AG09309 (cell line): ENCODE measurements around the gene NFAT5.
"Not testable (repeated sequence)": the region's sequence is repeated elsewhere in the genome, so short reads cannot be mapped to it uniquely, and the experiment has no call there.

Source experiments
- DNase-seq: peaks from one replicate; pipeline ENCODE4 v3.0.0-alpha.2; 2010; ENCODE audit warnings: low read depth
- H3K4me3 ChIP-seq: 2 replicates; pipeline ENCODE4 v1.5.1; 2011; ENCODE audit warnings: mild to moderate bottlenecking, low read depth, low read length, moderate library complexity; ENCODE audit not compliant: control insufficient read depth
- TF ChIP-seq, protein P1 (sequence below): IDR thresholded peaks from 2 replicates; pipeline ENCODE4 v1.5.1; 2011; ENCODE audit warnings: mild to moderate bottlenecking, low read depth, low read length, inconsistent platforms; ENCODE audit not compliant: insufficient read depth, control insufficient read depth; ENCODE audit errors: missing control alignments

Gene NFAT5

GRCh38 chr16:69724414-69724873, 158.7 kb downstream of the NFAT5 start:
- TF ChIP-seq, protein P1, sequence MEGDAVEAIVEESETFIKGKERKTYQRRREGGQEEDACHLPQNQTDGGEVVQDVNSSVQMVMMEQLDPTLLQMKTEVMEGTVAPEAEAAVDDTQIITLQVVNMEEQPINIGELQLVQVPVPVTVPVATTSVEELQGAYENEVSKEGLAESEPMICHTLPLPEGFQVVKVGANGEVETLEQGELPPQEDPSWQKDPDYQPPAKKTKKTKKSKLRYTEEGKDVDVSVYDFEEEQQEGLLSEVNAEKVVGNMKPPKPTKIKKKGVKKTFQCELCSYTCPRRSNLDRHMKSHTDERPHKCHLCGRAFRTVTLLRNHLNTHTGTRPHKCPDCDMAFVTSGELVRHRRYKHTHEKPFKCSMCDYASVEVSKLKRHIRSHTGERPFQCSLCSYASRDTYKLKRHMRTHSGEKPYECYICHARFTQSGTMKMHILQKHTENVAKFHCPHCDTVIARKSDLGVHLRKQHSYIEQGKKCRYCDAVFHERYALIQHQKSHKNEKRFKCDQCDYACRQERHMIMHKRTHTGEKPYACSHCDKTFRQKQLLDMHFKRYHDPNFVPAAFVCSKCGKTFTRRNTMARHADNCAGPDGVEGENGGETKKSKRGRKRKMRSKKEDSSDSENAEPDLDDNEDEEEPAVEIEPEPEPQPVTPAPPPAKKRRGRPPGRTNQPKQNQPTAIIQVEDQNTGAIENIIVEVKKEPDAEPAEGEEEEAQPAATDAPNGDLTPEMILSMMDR, result no peak
- DNase-seq, result no peak
- peak overlapping the region; percentile 74 for H3K4me3 ChIP-seq

DNA sequence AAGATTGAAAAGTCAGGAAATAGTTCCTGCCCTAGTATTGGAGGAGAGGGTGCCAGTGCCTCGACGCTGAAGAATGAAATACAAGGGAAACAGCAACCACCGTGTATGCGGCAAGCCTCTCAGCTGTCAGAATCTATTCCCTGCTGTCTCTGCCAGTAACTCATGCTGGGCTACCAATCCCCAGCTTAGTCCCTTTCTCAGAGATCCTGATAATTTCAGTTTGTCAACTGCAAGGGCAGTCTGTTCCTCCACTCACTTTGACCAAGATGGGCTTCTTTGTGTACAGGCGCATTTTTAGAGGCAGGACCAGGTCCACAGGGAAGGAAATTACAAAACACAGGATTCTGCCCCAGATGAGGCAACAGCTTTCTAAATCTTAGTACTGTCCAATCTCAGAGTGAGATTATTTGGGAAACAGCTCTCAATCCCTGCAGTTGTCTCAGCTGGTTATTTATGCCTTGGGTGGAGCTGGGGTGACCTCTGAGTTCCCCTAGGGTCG, 159.3 kb downstream of the NFAT5 start:
- TF ChIP-seq, protein P1, result no peak
- no peak for DNase-seq
- peak overlapping the region; percentile 74 for H3K4me3 ChIP-seq

- peak overlapping the region; percentile 74 for H3K4me3 ChIP-seq
- TF ChIP-seq, protein P1, result no peak
- DNase-seq, result no peak
Measured at GRCh38 chr16:69725480-69726312, 159.9 kb downstream of the NFAT5 start.

DNA sequence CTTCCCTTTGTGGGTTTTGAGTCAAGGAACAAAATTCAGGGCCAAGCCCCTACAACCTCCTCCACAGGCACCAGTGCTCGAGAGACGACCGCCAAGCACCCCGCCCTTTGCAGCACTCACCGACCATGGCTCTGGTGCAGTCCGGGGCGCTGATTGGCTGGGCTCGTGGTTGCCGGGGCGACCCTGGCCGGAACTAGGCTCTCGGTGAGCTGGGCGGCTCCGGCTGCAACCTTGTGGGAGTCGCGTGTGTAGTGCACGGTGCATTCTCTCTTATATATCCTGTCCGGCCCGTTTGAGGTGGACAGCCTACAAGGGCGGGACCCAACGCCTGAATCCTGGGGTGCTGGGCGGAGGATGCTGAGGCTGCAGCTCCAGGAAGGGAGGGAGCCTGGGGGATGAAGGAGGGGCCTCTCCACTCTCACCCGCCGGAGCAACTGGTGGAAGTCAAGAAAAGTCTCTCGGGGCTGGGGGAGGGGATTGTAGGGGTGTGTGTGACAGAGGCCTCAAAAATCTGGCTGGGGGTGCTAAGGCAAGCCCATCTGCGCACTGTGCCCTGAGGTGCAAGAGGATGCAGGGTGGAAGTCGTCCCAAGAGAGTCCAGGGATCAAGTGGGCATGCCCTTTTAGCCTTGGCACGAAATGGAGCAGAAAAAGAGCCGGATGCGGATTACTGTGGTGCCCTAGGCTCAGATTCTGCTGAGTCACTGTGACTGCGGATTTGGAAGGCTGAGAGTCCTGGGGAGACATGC, 160.7 kb downstream of the NFAT5 start, which contains the start of gene NQO1:
Gene NQO1 (minus strand): TSS at position 248 of the 748 bp plus-strand sequence. CDS start 121 bp downstream, at position 127.
- TF ChIP-seq, protein P1, result no peak
- peak within 1 kb of the TSS; percentile 74 for H3K4me3 ChIP-seq
- peak; percentile 93 for DNase-seq

- H3K4me3 ChIP-seq, result no peak overlapping the region
- TF ChIP-seq, protein P1, result no peak
- DNase-seq, result no peak
Measured at GRCh38 chr16:69727916-69728270, 162.1 kb downstream of the NFAT5 start.

DNA sequence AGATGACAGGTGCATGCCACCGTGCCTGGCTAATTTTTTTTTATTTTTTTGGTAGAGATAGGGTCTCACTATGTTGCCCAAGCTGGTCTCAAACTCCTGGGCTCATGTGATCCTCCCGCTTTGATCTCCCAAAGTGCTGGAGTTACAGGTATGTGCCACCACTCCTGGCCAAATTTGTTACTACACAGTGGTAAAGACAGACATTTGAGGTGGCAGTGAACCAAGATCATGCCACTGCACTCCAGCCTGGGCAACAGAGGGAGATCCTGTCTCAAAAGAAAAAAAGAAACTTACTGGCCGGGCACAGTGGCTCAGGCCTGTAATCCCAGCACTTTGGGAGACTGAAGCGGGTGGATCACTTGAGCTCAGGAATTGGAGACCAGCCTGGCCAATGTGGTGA, 163.3 kb downstream of the NFAT5 start:
- not testable (repeated sequence) for H3K4me3 ChIP-seq, DNase-seq

- H3K4me3 ChIP-seq, DNase-seq: not testable (repeated sequence)
Measured at GRCh38 chr16:69731280-69731679, 165.5 kb downstream of the NFAT5 start.
